Osteocyte (in vitro differentiated cells): ENCODE measurements around the gene COL4A1. TPM values are rescaled to one million over a fixed set of nuclear protein-coding genes. Genes with fewer than 3 reads are reported as not detected.

Experiments used
- DNase-seq: peaks from one replicate; pipeline ENCODE4 v3.0.0; 2021; ENCODE audit warnings: mixed read lengths; ENCODE audit not compliant: unreplicated experiment; ENCODE audit errors: extremely low spot score
- H3K27ac Mint-ChIP-seq: one replicate; pipeline ENCODE4 v1.8.0; 2021; ENCODE audit warnings: mild to moderate bottlenecking, mixed read lengths; ENCODE audit not compliant: unreplicated experiment
- H3K27me3 Mint-ChIP-seq: one replicate; pipeline ENCODE4 v1.8.0; 2021; ENCODE audit warnings: mixed read lengths; ENCODE audit not compliant: unreplicated experiment
- H3K36me3 Mint-ChIP-seq: one replicate; pipeline ENCODE4 v1.8.0; 2021; ENCODE audit warnings: mixed read lengths; ENCODE audit not compliant: unreplicated experiment
- H3K4me1 Mint-ChIP-seq: one replicate; pipeline ENCODE4 v1.8.0; 2021; ENCODE audit warnings: mixed read lengths; ENCODE audit not compliant: unreplicated experiment
- H3K4me3 Mint-ChIP-seq: one replicate; pipeline ENCODE4 v1.8.0; 2021; ENCODE audit warnings: mild to moderate bottlenecking, moderate library complexity, mixed read lengths; ENCODE audit not compliant: unreplicated experiment
- H3K9me3 Mint-ChIP-seq: one replicate; pipeline ENCODE4 v1.8.0; 2021; ENCODE audit warnings: mixed read lengths; ENCODE audit not compliant: unreplicated experiment
- total RNA-seq: library from RNA; stranded (reverse); gene quantifications from 2 replicates; pipeline ENCODE4 v1.2.1, GENCODE V29; 2021
- TF ChIP-seq, protein P1 (sequence below): fragments of 200-600 bp; sonication (generic); IDR thresholded peaks from 2 replicates; pipeline ENCODE4 v1.5.0; 2021; ENCODE audit warnings: antibody characterized with exemption, mild to moderate bottlenecking, moderate library complexity

The COL4A1 gene
- total RNA-seq, 1 donor from 2014 or later = 3,181 TPM

DNA sequence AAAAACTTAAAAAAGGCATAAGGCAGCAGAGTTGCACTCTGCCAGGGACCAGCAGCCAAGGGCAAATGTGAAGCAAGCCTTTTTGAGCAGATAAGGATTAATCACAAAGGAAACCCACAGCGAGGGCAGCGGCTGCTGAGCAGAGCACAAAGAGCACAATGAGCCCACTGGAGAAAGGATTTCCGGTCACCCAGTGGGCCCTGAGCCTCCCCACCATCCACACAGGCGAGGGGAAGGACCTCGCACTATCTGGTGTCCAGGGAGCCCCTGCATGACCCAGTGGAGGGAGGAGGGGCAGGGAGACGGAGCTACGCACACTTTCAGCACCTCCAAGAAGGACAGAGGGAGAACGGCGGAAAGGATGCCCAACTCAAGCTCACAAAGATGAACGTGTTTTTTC, 40.0 kb downstream of the COL4A1 start:
- TF ChIP-seq, protein P1, sequence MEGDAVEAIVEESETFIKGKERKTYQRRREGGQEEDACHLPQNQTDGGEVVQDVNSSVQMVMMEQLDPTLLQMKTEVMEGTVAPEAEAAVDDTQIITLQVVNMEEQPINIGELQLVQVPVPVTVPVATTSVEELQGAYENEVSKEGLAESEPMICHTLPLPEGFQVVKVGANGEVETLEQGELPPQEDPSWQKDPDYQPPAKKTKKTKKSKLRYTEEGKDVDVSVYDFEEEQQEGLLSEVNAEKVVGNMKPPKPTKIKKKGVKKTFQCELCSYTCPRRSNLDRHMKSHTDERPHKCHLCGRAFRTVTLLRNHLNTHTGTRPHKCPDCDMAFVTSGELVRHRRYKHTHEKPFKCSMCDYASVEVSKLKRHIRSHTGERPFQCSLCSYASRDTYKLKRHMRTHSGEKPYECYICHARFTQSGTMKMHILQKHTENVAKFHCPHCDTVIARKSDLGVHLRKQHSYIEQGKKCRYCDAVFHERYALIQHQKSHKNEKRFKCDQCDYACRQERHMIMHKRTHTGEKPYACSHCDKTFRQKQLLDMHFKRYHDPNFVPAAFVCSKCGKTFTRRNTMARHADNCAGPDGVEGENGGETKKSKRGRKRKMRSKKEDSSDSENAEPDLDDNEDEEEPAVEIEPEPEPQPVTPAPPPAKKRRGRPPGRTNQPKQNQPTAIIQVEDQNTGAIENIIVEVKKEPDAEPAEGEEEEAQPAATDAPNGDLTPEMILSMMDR = no peak
- Mint-ChIP-seq H3K4me3 (no peak overlapping the region), H3K4me1 (peaks cover 77% of the 10 kb centered on the region), H3K27me3 (no peaks in the 10 kb centered on the region), H3K27ac (peak overlapping the region; percentile 64), H3K9me3 (no peaks in the 10 kb centered on the region), H3K36me3 (peaks cover 32% of the 10 kb centered on the region)
- peak; percentile 65 for DNase-seq

DNA sequence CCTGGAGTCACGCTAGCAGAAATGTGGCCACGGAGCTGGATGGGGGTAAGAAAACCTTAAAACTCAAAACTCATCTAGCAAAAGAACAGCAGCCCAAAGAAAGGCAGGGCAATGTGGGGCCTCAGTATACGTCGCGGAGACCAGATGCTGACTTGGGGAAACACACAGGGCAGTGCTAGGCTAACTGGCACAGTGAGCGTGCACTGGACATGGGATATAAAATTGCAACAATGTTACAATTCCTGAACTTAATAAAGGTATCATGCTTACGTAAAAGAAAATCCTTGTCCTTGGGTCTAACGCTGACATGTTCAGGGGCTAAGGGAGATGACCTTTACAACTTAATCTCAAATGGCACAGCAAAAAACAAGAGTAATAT, 40.5 kb downstream of the COL4A1 start:
- TF ChIP-seq, protein P1 = no peak
- no peak for DNase-seq
- no peak overlapping the region for H3K4me3 Mint-ChIP-seq
- peaks cover 27% of the 10 kb centered on the region for H3K36me3 Mint-ChIP-seq
- H3K27ac Mint-ChIP-seq = peak overlapping the region; percentile 64
- no peaks in the 10 kb centered on the region for H3K27me3 Mint-ChIP-seq
- H3K9me3 Mint-ChIP-seq = no peaks in the 10 kb centered on the region
- peaks cover 78% of the 10 kb centered on the region for H3K4me1 Mint-ChIP-seq

DNA sequence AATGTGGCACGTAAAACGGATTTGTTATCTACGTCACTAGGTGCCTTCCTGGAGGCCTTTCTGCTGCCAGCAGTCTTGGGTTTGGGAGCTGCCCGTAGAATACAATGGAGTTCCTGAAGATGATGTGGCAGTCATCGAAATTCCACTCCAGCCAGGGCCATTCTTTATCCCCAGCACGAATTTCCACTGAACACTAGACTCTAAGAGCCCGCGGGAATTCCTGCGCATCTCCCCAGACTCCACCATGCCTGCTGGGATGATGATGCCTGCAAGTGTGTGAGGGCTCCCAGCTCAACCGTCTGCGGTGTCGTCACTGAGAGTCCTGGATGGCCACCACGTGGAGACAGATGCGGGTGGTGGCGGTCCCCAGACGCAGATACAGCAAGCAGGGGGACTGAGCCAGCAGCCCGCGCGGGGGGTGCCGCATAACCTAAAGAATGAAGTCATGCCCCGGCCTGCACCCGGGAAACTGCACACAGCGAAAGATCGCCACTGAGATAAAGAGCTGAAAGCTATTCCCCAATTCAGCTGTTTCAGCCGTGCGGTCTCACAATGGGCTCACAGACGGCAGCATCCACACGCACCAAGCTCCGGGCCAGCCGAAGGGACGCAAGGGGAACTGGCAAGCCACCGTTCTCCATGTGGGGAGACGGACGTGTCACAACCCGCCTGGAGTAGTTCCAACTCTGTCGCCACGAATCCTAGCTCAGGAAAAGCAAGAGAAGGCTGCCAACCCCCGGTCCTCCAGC, 41.1 kb downstream of the COL4A1 start:
- peaks cover 77% of the 10 kb centered on the region for H3K4me1 Mint-ChIP-seq
- DNase-seq = peak; percentile 83
- H3K4me3 Mint-ChIP-seq = no peak overlapping the region
- TF ChIP-seq, protein P1 = no peak
- peaks cover 23% of the 10 kb centered on the region for H3K36me3 Mint-ChIP-seq
- H3K9me3 Mint-ChIP-seq = no peaks in the 10 kb centered on the region
- H3K27ac Mint-ChIP-seq = peak overlapping the region; percentile 64
- H3K27me3 Mint-ChIP-seq = no peaks in the 10 kb centered on the region

DNA sequence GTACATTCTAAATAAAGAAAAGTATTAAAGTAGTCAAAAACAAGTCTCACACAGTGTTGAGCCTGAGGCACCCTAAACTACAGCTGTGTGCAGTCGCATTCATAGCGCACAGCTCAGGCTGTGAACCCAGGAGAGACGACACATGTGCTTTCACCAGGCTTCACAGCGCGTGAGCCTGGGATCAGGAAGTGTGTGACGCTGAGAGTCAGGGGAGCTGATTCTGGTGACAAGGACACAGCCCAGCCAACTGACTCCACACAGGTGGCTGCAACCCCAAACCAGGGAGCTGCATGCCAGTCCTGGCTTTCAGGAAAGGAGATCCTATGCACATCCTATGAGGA, 41.6 kb downstream of the COL4A1 start:
- peaks cover 75% of the 10 kb centered on the region for H3K4me1 Mint-ChIP-seq
- peaks cover 22% of the 10 kb centered on the region for H3K36me3 Mint-ChIP-seq
- DNase-seq = peak; percentile 56
- TF ChIP-seq, protein P1 = no peak
- no peak overlapping the region for H3K4me3 Mint-ChIP-seq
- peak overlapping the region; percentile 64 for H3K27ac Mint-ChIP-seq
- no peaks in the 10 kb centered on the region for H3K9me3 Mint-ChIP-seq
- H3K27me3 Mint-ChIP-seq = no peaks in the 10 kb centered on the region

DNA sequence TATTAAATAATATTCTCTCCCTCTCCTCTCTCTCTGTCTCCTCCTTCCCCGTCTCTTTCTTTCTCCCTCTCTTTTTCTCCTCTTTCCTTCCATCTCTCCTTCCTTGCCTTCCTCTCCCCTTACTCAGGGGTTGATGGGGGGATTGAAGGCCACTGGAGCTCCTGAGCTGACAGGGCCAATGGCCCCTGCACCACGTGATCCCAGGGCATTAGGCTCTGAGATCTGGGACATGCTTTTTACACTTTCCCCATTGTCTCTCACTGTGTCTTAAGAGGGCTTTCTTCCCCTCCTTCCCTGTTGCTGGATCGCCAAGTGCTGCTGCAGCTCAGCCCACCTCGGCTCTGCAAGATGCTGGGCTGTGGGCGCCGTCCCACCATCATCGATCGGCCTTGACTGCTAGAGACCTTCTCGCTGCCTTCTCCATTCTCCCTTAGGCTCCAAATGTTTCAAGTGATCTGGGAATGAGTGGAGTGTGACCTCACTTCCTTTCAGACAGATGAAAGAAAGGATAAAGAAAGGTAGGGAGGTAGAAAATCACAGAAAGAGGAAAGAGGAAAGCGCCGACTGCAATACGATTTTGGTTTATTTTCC, 42.2 kb downstream of the COL4A1 start:
- peaks cover 75% of the 10 kb centered on the region for H3K4me1 Mint-ChIP-seq
- no peak overlapping the region for H3K4me3 Mint-ChIP-seq

More for the DNA sequence above, 42.2 kb downstream of the COL4A1 start:
- H3K9me3 Mint-ChIP-seq = no peaks in the 10 kb centered on the region
- peak; percentile 49 for DNase-seq
- H3K36me3 Mint-ChIP-seq = peaks cover 22% of the 10 kb centered on the region
- TF ChIP-seq, protein P1 = no peak
- no peaks in the 10 kb centered on the region for H3K27me3 Mint-ChIP-seq
- peak overlapping the region; percentile 82 for H3K27ac Mint-ChIP-seq
